H1 (cell line): ENCODE results near the gene LAMTOR3. TPM values are rescaled to one million over a fixed set of nuclear protein-coding genes. Genes with fewer than 3 reads are reported as not detected.

Source experiments
- BACH1 ChIP-seq: IDR thresholded peaks from 2 replicates; pipeline ENCODE4 v1.6.1; 2012; ENCODE audit warnings: low read length, improper control_type of control experiment
- FOSL1 ChIP-seq: IDR thresholded peaks from 2 replicates; pipeline ENCODE4 v1.6.1; 2011; ENCODE audit warnings: mild to moderate bottlenecking, low read depth, low read length, moderate library complexity; ENCODE audit not compliant: insufficient read depth
- KDM1A ChIP-seq: fragments of 200-600, 300-600 bp; sonication (generic); IDR thresholded peaks from 2 replicates; pipeline ENCODE4 v1.7.1; 2016; ENCODE audit warnings: mild to moderate bottlenecking, low read length, borderline replicate concordance
- KDM5A ChIP-seq: fragments of 200-600 bp; IDR thresholded peaks from 2 replicates; pipeline ENCODE4 v1.7.1; 2012; ENCODE audit warnings: mild to moderate bottlenecking, low read length, inconsistent platforms, mixed read lengths
- POLR2A ChIP-seq, 2 experiments: IDR thresholded peaks; 1 replicate in 1 of 2; 2 replicates in 1 of 2; pipeline ENCODE4 v1.6.1; 2011; ENCODE audit warnings: low read depth in 2 of 2, low read length in 2 of 2, mild to moderate bottlenecking in 2 of 2; ENCODE audit errors: control extremely low read depth in 1 of 2
- RBBP5 ChIP-seq: IDR thresholded peaks from 2 replicates; pipeline ENCODE4 v1.7.1; 2012; ENCODE audit warnings: low read depth, mild to moderate bottlenecking, inconsistent platforms, low read length, moderate library complexity, borderline replicate concordance
- RXRA ChIP-seq: IDR thresholded peaks from 2 replicates; pipeline ENCODE4 v1.6.1; 2011; ENCODE audit warnings: low read depth, mild to moderate bottlenecking, low read length, moderate library complexity; ENCODE audit not compliant: insufficient read depth
- SAP30 ChIP-seq: fragments of 300-600 bp; sonication (generic); IDR thresholded peaks from 2 replicates; pipeline ENCODE4 v1.7.1; 2012; ENCODE audit warnings: low read length, moderate library complexity, mild to moderate bottlenecking, inconsistent platforms; ENCODE audit not compliant: insufficient read depth, insufficient replicate concordance
- TAF1 ChIP-seq: IDR thresholded peaks from 2 replicates; pipeline ENCODE4 v1.6.1; 2011; ENCODE audit warnings: mild to moderate bottlenecking, low read depth, low read length
- polyA plus RNA-seq, 7 experiments: library from polyadenylated mRNA; depleted of rRNA in 3 of 7; stranded (reverse) in 5 of 7; unstranded in 2 of 7; fragments of >200 nt in 5 of 7; fragments of 200-250 nt in 2 of 7; gene quantifications; 1 replicate in 5 of 7; 2 replicates in 1 of 7; 4 replicates in 1 of 7; pipeline versions ENCODE4 v1.2.1 to v1.2.3, GENCODE V29; 2011 to 2013; ENCODE audit warnings: missing spikeins in 2 of 7, mixed read lengths in 2 of 7
- total RNA-seq: library from RNA; stranded (reverse); fragmentation: NEBNext Ultra II Directional; extraction: Animal tissue kit (Norgen Biotek cat#: 25700); gene quantifications from 2 replicates; pipeline ENCODE4 v1.2.1, GENCODE V29; 2021
- TF ChIP-seq, protein P1 (sequence below): fragments of 300-600 bp; sonication (generic); IDR thresholded peaks from 2 replicates; pipeline ENCODE4 v1.7.1; 2012; ENCODE audit warnings: low read length, moderate library complexity, mild to moderate bottlenecking, inconsistent platforms; ENCODE audit not compliant: insufficient replicate concordance
- TF ChIP-seq, protein P2 (sequence below): IDR thresholded peaks from 2 replicates; pipeline ENCODE4 v1.6.1; 2012; ENCODE audit warnings: inconsistent platforms

LAMTOR3 gene
- total and polyA plus RNA-seq, 2 of the 8 experiments (the other 6 are each of a cell fraction or from before 2014, with no cell fraction given), result 25.1 to 34.4 TPM

DNA sequence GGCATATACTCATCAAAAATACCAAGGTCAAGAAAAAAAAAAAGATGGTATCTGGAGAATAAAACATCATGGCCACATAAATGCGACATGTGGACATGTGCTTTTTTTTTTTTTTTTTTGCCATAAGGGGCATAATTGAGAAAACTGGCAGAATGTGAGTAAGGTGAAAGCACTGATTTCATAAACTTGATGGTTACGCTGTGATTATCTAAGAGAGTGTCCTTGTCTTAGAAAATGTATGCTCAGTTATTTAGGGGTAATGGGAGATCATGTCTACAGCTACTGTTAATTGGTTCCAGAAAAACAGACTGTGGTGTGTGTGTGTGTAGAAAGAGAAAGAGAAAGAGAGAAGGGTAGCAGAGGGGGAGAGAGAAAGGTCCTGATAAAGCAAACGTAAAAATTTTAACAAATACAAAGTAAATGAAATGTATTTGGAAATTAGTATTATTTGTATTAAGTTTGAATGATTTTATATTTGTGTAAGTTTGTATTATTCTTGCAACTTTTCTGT lies 44.1 kb upstream of the LAMTOR3 start (continued):
- TF ChIP-seq, protein P1, sequence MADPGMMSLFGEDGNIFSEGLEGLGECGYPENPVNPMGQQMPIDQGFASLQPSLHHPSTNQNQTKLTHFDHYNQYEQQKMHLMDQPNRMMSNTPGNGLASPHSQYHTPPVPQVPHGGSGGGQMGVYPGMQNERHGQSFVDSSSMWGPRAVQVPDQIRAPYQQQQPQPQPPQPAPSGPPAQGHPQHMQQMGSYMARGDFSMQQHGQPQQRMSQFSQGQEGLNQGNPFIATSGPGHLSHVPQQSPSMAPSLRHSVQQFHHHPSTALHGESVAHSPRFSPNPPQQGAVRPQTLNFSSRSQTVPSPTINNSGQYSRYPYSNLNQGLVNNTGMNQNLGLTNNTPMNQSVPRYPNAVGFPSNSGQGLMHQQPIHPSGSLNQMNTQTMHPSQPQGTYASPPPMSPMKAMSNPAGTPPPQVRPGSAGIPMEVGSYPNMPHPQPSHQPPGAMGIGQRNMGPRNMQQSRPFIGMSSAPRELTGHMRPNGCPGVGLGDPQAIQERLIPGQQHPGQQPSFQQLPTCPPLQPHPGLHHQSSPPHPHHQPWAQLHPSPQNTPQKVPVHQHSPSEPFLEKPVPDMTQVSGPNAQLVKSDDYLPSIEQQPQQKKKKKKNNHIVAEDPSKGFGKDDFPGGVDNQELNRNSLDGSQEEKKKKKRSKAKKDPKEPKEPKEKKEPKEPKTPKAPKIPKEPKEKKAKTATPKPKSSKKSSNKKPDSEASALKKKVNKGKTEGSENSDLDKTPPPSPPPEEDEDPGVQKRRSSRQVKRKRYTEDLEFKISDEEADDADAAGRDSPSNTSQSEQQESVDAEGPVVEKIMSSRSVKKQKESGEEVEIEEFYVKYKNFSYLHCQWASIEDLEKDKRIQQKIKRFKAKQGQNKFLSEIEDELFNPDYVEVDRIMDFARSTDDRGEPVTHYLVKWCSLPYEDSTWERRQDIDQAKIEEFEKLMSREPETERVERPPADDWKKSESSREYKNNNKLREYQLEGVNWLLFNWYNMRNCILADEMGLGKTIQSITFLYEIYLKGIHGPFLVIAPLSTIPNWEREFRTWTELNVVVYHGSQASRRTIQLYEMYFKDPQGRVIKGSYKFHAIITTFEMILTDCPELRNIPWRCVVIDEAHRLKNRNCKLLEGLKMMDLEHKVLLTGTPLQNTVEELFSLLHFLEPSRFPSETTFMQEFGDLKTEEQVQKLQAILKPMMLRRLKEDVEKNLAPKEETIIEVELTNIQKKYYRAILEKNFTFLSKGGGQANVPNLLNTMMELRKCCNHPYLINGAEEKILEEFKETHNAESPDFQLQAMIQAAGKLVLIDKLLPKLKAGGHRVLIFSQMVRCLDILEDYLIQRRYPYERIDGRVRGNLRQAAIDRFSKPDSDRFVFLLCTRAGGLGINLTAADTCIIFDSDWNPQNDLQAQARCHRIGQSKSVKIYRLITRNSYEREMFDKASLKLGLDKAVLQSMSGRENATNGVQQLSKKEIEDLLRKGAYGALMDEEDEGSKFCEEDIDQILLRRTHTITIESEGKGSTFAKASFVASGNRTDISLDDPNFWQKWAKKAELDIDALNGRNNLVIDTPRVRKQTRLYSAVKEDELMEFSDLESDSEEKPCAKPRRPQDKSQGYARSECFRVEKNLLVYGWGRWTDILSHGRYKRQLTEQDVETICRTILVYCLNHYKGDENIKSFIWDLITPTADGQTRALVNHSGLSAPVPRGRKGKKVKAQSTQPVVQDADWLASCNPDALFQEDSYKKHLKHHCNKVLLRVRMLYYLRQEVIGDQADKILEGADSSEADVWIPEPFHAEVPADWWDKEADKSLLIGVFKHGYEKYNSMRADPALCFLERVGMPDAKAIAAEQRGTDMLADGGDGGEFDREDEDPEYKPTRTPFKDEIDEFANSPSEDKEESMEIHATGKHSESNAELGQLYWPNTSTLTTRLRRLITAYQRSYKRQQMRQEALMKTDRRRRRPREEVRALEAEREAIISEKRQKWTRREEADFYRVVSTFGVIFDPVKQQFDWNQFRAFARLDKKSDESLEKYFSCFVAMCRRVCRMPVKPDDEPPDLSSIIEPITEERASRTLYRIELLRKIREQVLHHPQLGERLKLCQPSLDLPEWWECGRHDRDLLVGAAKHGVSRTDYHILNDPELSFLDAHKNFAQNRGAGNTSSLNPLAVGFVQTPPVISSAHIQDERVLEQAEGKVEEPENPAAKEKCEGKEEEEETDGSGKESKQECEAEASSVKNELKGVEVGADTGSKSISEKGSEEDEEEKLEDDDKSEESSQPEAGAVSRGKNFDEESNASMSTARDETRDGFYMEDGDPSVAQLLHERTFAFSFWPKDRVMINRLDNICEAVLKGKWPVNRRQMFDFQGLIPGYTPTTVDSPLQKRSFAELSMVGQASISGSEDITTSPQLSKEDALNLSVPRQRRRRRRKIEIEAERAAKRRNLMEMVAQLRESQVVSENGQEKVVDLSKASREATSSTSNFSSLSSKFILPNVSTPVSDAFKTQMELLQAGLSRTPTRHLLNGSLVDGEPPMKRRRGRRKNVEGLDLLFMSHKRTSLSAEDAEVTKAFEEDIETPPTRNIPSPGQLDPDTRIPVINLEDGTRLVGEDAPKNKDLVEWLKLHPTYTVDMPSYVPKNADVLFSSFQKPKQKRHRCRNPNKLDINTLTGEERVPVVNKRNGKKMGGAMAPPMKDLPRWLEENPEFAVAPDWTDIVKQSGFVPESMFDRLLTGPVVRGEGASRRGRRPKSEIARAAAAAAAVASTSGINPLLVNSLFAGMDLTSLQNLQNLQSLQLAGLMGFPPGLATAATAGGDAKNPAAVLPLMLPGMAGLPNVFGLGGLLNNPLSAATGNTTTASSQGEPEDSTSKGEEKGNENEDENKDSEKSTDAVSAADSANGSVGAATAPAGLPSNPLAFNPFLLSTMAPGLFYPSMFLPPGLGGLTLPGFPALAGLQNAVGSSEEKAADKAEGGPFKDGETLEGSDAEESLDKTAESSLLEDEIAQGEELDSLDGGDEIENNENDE, result no peak
- TF ChIP-seq SAP30, result no peak
- no peak for TF ChIP-seq POLR2A (IDR thresholded peaks at IDR 0.05; ENCODE audit: control extremely low read depth in 1 of 2, low read depth in 2 of 2, low read length in 2 of 2)
- no peak for TF ChIP-seq KDM5A
- TF ChIP-seq FOSL1, result no peak
- no peak for TF ChIP-seq RXRA
- TF ChIP-seq, protein P2, sequence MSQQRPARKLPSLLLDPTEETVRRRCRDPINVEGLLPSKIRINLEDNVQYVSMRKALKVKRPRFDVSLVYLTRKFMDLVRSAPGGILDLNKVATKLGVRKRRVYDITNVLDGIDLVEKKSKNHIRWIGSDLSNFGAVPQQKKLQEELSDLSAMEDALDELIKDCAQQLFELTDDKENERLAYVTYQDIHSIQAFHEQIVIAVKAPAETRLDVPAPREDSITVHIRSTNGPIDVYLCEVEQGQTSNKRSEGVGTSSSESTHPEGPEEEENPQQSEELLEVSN, result no peak
- TF ChIP-seq RBBP5, result no peak
- no peak for TF ChIP-seq KDM1A
- TF ChIP-seq BACH1, result no peak
- TF ChIP-seq TAF1, result no peak
